DND-41 (cell line): ENCODE measurements around the gene PLAU.

Experiments
- ATAC-seq: fragments of 200-7000 bp; cut with Tn5 transposase; 3 replicates; pipeline ENCODE4 v1.9.1; 2021; ENCODE audit warnings: low read depth; ENCODE audit not compliant: insufficient read depth
- DNase-seq: peaks from one replicate; pipeline ENCODE4 v3.0.0-alpha.2; 2020
- H2AFZ ChIP-seq: 2 replicates; pipeline ENCODE4 v1.6.0; 2012; ENCODE audit warnings: low read depth, low read length
- H3K27ac ChIP-seq: 2 replicates; pipeline ENCODE4 v1.5.1; 2012; ENCODE audit warnings: low read length, inconsistent platforms
- H3K27me3 ChIP-seq: fragments of 200-600 bp; sonication (generic); 2 replicates; pipeline ENCODE4 v1.6.0; 2012; ENCODE audit warnings: low read length, mild to moderate bottlenecking, inconsistent platforms; ENCODE audit not compliant: insufficient read depth, poor library complexity
- H3K36me3 ChIP-seq: 2 replicates; pipeline ENCODE4 v1.5.1; 2012; ENCODE audit warnings: low read length, inconsistent platforms; ENCODE audit not compliant: insufficient read depth
- H3K4me1 ChIP-seq: 2 replicates; pipeline ENCODE4 v1.5.1; 2012; ENCODE audit warnings: mild to moderate bottlenecking, low read length; ENCODE audit not compliant: insufficient read depth
- H3K4me2 ChIP-seq: 2 replicates; pipeline ENCODE4 v1.6.0; 2012; ENCODE audit warnings: mild to moderate bottlenecking, moderate library complexity, low read length, inconsistent platforms; ENCODE audit not compliant: insufficient read depth
- H3K4me3 ChIP-seq, 2 experiments: fragments of 200-600 bp in 1 of 2; shearing (Covaris generic) in 1 of 2; 2 replicates each; pipeline ENCODE4 v1.5.1; 2012 to 2016; ENCODE audit warnings: inconsistent platforms in 2 of 2, low read length in 2 of 2, mild to moderate bottlenecking in 2 of 2, low read depth in 1 of 2, moderate library complexity in 1 of 2
- H3K79me2 ChIP-seq: 2 replicates; pipeline ENCODE4 v1.6.0; 2012; ENCODE audit warnings: low read length, inconsistent platforms; ENCODE audit not compliant: insufficient read depth
- H3K9ac ChIP-seq: 2 replicates; pipeline ENCODE4 v1.6.0; 2012; ENCODE audit warnings: low read depth, mild to moderate bottlenecking, inconsistent platforms, low read length, moderate library complexity
- H3K9me3 ChIP-seq: 2 replicates; pipeline ENCODE4 v1.5.1; 2012; ENCODE audit warnings: low read length, moderate library complexity, mild to moderate bottlenecking, inconsistent platforms; ENCODE audit not compliant: insufficient read depth, severe bottlenecking
- H4K20me1 ChIP-seq: 2 replicates; pipeline ENCODE4 v1.6.0; 2012; ENCODE audit warnings: low read length; ENCODE audit not compliant: insufficient read depth
- EZH2 ChIP-seq: IDR thresholded peaks from 3 replicates; pipeline ENCODE4 v1.6.1; 2012; ENCODE audit warnings: borderline replicate concordance, low read depth, mild to moderate bottlenecking, moderate library complexity, low read length, inconsistent platforms; ENCODE audit not compliant: severe bottlenecking
- TF ChIP-seq, protein P1 (sequence below): IDR thresholded peaks from 2 replicates; pipeline ENCODE4 v1.5.1; 2012; ENCODE audit warnings: borderline replicate concordance, low read length, moderate library complexity, mild to moderate bottlenecking; ENCODE audit not compliant: poor library complexity, severe bottlenecking; ENCODE audit errors: extremely low read depth

Gene PLAU

DNA sequence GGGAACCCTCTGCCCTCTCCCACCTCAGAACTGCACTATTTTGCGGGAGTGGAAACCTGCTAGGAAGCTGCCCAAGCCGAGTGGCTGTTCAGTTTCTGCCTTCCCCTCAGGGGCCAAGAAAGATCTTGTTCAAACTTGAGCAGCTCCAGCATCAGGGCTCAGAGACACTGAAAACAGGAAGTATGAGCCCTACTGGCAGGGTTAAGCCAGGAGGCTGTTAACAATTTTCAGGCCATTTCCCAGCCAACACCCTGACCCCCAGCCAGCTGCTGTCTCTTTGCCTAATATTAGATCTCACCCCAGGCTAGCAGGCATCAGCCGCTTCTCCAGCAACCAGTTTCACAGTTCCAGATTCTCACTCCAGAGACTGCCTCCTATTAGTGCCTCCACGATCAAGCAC is 9.2 kb downstream of the PLAU start:
- 0 out of 2 replicates have a peak overlapping the region, but pooled peaks have one; percentile 15 for H2AFZ ChIP-seq
- TF ChIP-seq, protein P1, sequence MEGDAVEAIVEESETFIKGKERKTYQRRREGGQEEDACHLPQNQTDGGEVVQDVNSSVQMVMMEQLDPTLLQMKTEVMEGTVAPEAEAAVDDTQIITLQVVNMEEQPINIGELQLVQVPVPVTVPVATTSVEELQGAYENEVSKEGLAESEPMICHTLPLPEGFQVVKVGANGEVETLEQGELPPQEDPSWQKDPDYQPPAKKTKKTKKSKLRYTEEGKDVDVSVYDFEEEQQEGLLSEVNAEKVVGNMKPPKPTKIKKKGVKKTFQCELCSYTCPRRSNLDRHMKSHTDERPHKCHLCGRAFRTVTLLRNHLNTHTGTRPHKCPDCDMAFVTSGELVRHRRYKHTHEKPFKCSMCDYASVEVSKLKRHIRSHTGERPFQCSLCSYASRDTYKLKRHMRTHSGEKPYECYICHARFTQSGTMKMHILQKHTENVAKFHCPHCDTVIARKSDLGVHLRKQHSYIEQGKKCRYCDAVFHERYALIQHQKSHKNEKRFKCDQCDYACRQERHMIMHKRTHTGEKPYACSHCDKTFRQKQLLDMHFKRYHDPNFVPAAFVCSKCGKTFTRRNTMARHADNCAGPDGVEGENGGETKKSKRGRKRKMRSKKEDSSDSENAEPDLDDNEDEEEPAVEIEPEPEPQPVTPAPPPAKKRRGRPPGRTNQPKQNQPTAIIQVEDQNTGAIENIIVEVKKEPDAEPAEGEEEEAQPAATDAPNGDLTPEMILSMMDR, result no peak
- no peak for TF ChIP-seq EZH2
- H3K4me3 ChIP-seq, result no peak overlapping the region
- H3K4me1 ChIP-seq, result peaks cover 30% of the 10 kb centered on the region
- peak overlapping the region; percentile 18; the same call in 1 of the 2 replicates for H3K27ac ChIP-seq
- H4K20me1 ChIP-seq, result no peaks in the 10 kb centered on the region
- H3K4me2 ChIP-seq, result no peak overlapping the region
- no peaks in the 10 kb centered on the region for H3K79me2 ChIP-seq
- DNase-seq, result peak; percentile 28
- no peaks in the 10 kb centered on the region for H3K36me3 ChIP-seq
- H3K9ac ChIP-seq, result no peak overlapping the region
- H3K27me3 ChIP-seq, result peaks cover 4% of the 10 kb centered on the region
- ATAC-seq, result peak; percentile 45
- no peaks in the 10 kb centered on the region for H3K9me3 ChIP-seq

DNA sequence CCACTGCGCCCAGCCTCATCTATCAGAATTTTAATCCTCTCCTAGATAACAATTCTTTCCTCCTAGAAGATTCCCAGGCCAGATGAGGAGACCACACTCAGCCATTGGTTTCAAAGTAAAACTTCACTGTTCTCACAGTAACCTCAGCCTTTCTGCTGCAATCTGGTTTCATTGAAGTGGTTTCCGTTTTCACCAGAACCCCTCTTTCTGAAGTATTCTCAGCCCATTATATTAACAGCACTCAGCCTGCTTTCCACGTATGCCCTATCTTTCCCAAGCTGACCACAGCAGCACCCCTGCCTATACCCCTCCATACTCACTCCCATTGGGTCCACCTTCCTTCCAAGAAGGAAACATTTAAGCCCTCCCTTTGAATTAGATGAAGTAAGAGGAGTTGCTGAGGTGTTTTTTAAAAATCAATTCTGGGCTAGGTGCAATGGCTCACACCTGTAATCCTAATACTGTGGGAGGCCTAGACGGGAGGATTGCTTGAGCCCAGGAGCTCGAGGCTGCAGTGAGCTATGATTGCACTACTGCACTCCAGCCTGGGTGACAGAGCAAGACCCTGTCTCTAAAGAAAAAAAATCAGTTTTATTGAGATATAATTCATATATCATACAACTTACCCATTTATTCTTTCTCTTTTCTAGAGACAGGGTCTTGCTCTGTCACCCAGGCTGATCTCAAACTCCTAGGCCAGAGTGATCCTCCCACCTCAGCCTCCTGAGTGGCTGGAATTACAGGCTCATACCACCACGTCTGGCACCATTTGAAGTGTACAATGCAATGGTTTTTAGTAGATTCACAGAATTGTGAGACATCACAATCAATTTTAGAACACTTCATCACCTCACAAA is 11.3 kb downstream of the PLAU start:
- H3K4me3 ChIP-seq, result no peak overlapping the region
- no peaks in the 10 kb centered on the region for H3K9me3 ChIP-seq
- H3K9ac ChIP-seq, result no peak overlapping the region
- no peaks in the 10 kb centered on the region for H4K20me1 ChIP-seq
- DNase-seq (peak; percentile 61), ATAC-seq (peak; percentile 94)
- no peak overlapping the region for H2AFZ ChIP-seq
- TF ChIP-seq, protein P1, result no peak
- TF ChIP-seq EZH2, result no peak
- H3K79me2 ChIP-seq, result no peaks in the 10 kb centered on the region
- no peak overlapping the region for H3K4me2 ChIP-seq
- H3K27me3 ChIP-seq, result peaks cover 8% of the 10 kb centered on the region
- H3K36me3 ChIP-seq, result no peaks in the 10 kb centered on the region
- H3K27ac ChIP-seq, result no peak overlapping the region
- peaks cover 30% of the 10 kb centered on the region for H3K4me1 ChIP-seq

DNA sequence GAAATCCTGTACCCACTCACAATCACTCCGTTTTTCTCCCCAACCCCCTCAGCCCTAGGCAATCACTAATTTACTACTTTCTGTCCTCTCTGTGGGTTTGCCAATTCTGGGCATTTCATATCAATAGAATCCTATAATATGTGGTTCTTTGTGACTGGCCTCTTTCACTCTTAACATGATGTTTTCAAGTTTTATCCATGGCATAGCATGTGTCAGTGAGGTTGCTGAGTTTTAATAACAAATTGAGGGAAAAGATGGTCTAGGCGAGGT is 11.9 kb downstream of the PLAU start:
- no peak overlapping the region for H2AFZ ChIP-seq
- ATAC-seq (no peak), DNase-seq (no peak)
- no peaks in the 10 kb centered on the region for H3K36me3 ChIP-seq
- no peak overlapping the region for H3K4me3 ChIP-seq
- H3K79me2 ChIP-seq, result no peaks in the 10 kb centered on the region
- peaks cover 8% of the 10 kb centered on the region for H3K27me3 ChIP-seq
- no peak overlapping the region for H3K9ac ChIP-seq
- H3K4me2 ChIP-seq, result no peak overlapping the region
- H3K9me3 ChIP-seq, result no peaks in the 10 kb centered on the region
- no peak for TF ChIP-seq EZH2
- TF ChIP-seq, protein P1, result no peak
- H3K27ac ChIP-seq, result no peak overlapping the region
- H3K4me1 ChIP-seq, result peaks cover 30% of the 10 kb centered on the region
- no peaks in the 10 kb centered on the region for H4K20me1 ChIP-seq
